ENCODE data around the gene SCN4B. TPM values are rescaled to one million over a fixed set of nuclear protein-coding genes. Genes with fewer than 3 reads are reported as not detected.

The SCN4B gene
- total RNA-seq, 2 experiments from 2014 or later, result not detected

DNA sequence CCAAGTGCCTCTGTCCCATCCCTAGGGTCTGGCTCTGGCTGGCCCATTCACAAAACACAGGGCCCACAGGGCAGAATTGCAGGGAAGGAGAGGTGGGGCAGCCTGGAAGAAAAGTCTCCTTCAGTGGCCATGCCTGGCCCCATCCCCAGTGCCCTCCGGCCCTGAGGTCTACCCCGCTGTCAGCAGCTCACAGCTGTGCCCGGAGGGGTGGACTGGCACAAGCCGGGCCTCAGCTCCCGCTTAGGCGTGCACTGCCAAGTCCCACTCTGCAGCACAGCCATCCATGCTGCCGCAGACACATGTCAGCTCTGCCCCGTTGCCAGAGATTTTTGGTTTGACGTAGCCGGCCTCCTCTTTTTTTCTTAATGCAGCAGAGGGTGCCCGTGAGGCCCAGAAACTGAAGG, 27.7 kb upstream of the SCN4B start:
- no peaks in the 10 kb centered on the region for H3K36me3 Mint-ChIP-seq (ENCODE audit: low read depth)
- no peak overlapping the region for H3K4me3 Mint-ChIP-seq
- no peak overlapping the region for H3K27ac Mint-ChIP-seq
- ATAC-seq (ENCODE audit: poor library complexity) (peak; percentile 73), DNase-seq (no peak)
- TF ChIP-seq, protein P1, sequence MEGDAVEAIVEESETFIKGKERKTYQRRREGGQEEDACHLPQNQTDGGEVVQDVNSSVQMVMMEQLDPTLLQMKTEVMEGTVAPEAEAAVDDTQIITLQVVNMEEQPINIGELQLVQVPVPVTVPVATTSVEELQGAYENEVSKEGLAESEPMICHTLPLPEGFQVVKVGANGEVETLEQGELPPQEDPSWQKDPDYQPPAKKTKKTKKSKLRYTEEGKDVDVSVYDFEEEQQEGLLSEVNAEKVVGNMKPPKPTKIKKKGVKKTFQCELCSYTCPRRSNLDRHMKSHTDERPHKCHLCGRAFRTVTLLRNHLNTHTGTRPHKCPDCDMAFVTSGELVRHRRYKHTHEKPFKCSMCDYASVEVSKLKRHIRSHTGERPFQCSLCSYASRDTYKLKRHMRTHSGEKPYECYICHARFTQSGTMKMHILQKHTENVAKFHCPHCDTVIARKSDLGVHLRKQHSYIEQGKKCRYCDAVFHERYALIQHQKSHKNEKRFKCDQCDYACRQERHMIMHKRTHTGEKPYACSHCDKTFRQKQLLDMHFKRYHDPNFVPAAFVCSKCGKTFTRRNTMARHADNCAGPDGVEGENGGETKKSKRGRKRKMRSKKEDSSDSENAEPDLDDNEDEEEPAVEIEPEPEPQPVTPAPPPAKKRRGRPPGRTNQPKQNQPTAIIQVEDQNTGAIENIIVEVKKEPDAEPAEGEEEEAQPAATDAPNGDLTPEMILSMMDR (IDR thresholded peaks at IDR 0.05), result no peak
- H3K4me1 ChIP-seq (ENCODE audit: insufficient read depth, low read length), result no peaks in the 10 kb centered on the region
- H3K27me3 ChIP-seq (ENCODE audit: control insufficient read depth in 1 of 2, insufficient read depth in 2 of 2, low read length in 2 of 2), result peaks cover 0 to 8% of the 10 kb centered on the region in 2 experiments
- no peak overlapping the region for H3K4me3 ChIP-seq (ENCODE audit: low read length)
- POLR2A ChIA-PET, result no interaction called here
- no peaks in the 10 kb centered on the region for H3K4me1 Mint-ChIP-seq (ENCODE audit: low read depth)
- H3K27ac ChIP-seq (ENCODE audit: low read depth in 1 of 2, low read length in 2 of 2), result no peak overlapping the region
- CTCF ChIA-PET, result interaction anchor here (3.5 kb wide), 1 partner anchor 9 kb away, joined by 12 read pairs; no protein-coding TSS in a partner anchor
- H3K9me3 Mint-ChIP-seq, result no peaks in the 10 kb centered on the region
- H3K9me3 ChIP-seq (ENCODE audit: control insufficient read depth in 1 of 2, insufficient read depth in 1 of 2, low read length in 2 of 2), result no peaks in the 10 kb centered on the region
- peaks cover 24% of the 10 kb centered on the region for H3K27me3 Mint-ChIP-seq
- intact Hi-C loops (cut with DNase I, micrococcal nuclease), result no loop called here
- no peaks in the 10 kb centered on the region for H3K36me3 ChIP-seq (ENCODE audit: insufficient read depth, low read length)

DNA sequence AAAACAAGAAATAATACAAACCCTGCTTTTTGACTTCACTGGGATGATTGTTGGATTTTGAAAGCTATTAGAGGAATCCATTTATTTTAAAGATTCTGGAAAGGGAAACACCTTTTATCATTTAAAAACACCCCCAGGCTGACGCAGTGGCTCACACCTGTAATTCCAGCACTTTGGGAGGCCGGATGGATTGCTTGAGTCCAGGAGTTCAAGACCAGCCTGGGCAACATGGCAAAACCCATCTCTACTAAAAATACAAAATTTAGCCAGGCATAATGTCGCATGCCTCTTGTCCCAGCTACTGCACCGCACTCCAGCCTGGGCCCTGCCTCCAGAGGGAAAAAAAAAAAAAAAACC, 24.1 kb upstream of the SCN4B start:
- no peaks in the 10 kb centered on the region for H3K9me3 Mint-ChIP-seq

DNA sequence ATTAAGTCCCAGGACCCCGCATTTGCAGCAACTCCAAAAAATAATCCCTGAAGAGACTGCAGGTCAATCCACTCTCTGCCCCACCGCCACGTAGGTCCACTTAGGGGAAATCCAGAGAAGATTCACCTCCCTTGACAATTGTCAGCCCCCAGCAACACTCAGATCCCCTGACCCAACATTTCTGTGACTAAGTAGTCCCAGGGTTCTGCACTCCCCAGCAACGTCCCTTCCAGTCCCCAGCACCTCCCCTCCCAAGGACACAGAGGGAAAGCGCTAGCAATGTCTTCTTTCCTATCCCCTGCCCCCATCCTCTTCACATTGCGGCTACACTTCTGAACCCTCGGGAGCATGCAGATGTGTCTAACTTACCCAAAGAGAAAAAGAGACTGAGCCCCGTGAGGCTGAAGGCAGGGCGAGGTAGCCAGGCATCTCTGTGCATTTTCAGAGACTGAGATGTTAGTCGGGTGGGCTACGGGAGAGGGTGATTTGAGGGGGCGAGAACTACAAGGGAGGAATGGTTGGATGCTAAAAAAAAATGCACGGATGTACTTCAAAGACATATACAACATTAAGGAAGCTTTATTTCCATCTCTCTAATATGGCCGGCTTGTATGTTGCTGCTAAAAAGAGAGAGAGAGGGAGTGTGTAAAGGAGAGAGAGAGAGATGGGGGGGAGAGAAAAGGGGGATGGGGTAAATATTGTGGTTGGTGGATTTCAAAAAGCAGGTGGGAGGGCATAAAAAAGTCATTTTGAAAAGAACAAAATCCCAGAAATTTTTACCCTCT, 23.6 kb upstream of the SCN4B start, which contains the start of gene SCN2B:
SCN2B (minus strand) TSS at position 647 of the 785 bp plus-strand sequence; CDS start at position 439, 208 bp downstream.
- Histone ChIP-seq H3K27me3 (ENCODE audit: control insufficient read depth in 1 of 2, insufficient read depth in 2 of 2, low read length in 2 of 2) (peaks cover 0 to 8% of the 10 kb centered on the region in 2 experiments), H3K36me3 (ENCODE audit: insufficient read depth, low read length) (no peaks in the 10 kb centered on the region), H3K9me3 (ENCODE audit: control insufficient read depth in 1 of 2, insufficient read depth in 1 of 2, low read length in 2 of 2) (no peaks in the 10 kb centered on the region), H3K4me1 (ENCODE audit: insufficient read depth, low read length) (peaks cover 8% of the 10 kb centered on the region), H3K4me3 (ENCODE audit: low read length) (no peak within 1 kb of the TSS), H3K27ac (ENCODE audit: low read depth in 1 of 2, low read length in 2 of 2) (no peak within 1 kb of the TSS)
- POLR2A ChIA-PET, result interaction anchor here (0.6 kb wide), 1 partner anchor 361 kb away, joined by 4 read pairs; no protein-coding TSS in a partner anchor
- Mint-ChIP-seq H3K27me3 (peaks cover 17% of the 10 kb centered on the region), H3K27ac (no peak within 1 kb of the TSS), H3K36me3 (ENCODE audit: low read depth) (no peaks in the 10 kb centered on the region), H3K4me3 (no peak within 1 kb of the TSS), H3K4me1 (ENCODE audit: low read depth) (peaks cover 5% of the 10 kb centered on the region), H3K9me3 (no peaks in the 10 kb centered on the region)
- TF ChIP-seq, protein P1 (IDR thresholded peaks at IDR 0.05), result no peak
- CTCF ChIA-PET, result interaction anchor here (0.9 kb wide), 1 partner anchor 27 kb away, joined by 3 read pairs; no protein-coding TSS in a partner anchor
- DNase-seq (no peak), ATAC-seq (ENCODE audit: poor library complexity) (no peak)
- intact Hi-C loops (cut with DNase I, micrococcal nuclease), result loop anchor here in 1 of 2 experiments (10.0 kb wide), 2 partner anchors 331 to 371 kb away; no protein-coding TSS in a partner anchor

More for the DNA sequence above, 24.1 kb upstream of the SCN4B start:
- no peak overlapping the region for H3K4me3 ChIP-seq (ENCODE audit: low read length)
- peaks cover 17% of the 10 kb centered on the region for H3K27me3 Mint-ChIP-seq
- DNase-seq (no peak), ATAC-seq (ENCODE audit: poor library complexity) (no peak)
- peaks cover 1% of the 10 kb centered on the region for H3K4me1 Mint-ChIP-seq (ENCODE audit: low read depth)
- H3K27me3 ChIP-seq (ENCODE audit: control insufficient read depth in 1 of 2, insufficient read depth in 2 of 2, low read length in 2 of 2), result peaks cover 0 to 8% of the 10 kb centered on the region in 2 experiments
- no peaks in the 10 kb centered on the region for H3K36me3 Mint-ChIP-seq (ENCODE audit: low read depth)
- POLR2A ChIA-PET, result interaction anchor here (0.6 kb wide), 1 partner anchor 361 kb away, joined by 4 read pairs; no protein-coding TSS in a partner anchor
- no peak overlapping the region for H3K27ac ChIP-seq (ENCODE audit: low read depth in 1 of 2, low read length in 2 of 2)
- TF ChIP-seq, protein P1 (IDR thresholded peaks at IDR 0.05), result no peak
- intact Hi-C loops (cut with DNase I, micrococcal nuclease), result loop anchor here in 1 of 2 experiments (10.0 kb wide), 2 partner anchors 332 to 372 kb away; no protein-coding TSS in a partner anchor
- no peaks in the 10 kb centered on the region for H3K9me3 ChIP-seq (ENCODE audit: control insufficient read depth in 1 of 2, insufficient read depth in 1 of 2, low read length in 2 of 2)
- H3K4me1 ChIP-seq (ENCODE audit: insufficient read depth, low read length), result peaks cover 3% of the 10 kb centered on the region
- no peak overlapping the region for H3K27ac Mint-ChIP-seq
- CTCF ChIA-PET, result interaction anchor here (0.9 kb wide), 1 partner anchor 27 kb away, joined by 3 read pairs; no protein-coding TSS in a partner anchor
- H3K4me3 Mint-ChIP-seq, result no peak overlapping the region
- H3K36me3 ChIP-seq (ENCODE audit: insufficient read depth, low read length), result no peaks in the 10 kb centered on the region
